ENCODE data around the gene PPP6R1.
A peak's percentile ranks its signal among the peaks of the same experiment; 100 is the strongest.

The PPP6R1 gene

GRCh38 chr19:55262359-55262758 is 3.5 kb upstream of the PPP6R1 start:
- H3K27ac ChIP-seq: no peak overlapping the region
- no peak overlapping the region for H3K4me3 ChIP-seq

- no peak overlapping the region for H3K27ac ChIP-seq
- H3K4me3 ChIP-seq: no peak overlapping the region
Measured at GRCh38 chr19:55261671-55262126, 2.9 kb upstream of the PPP6R1 start.

GRCh38 chr19:55259540-55260210 is 858 bp upstream of the PPP6R1 start:
- peak overlapping the region; percentile 55 to 91 (median 89) for H3K4me3 ChIP-seq
- H3K27ac ChIP-seq: peak overlapping the region; percentile 78 to 99 (median 94)

GRCh38 chr19:55258476-55258827 is 365 bp downstream of the PPP6R1 start:
- Histone ChIP-seq H3K4me3 (peak overlapping the region; percentile 55 to 91 (median 89)), H3K27ac (peak overlapping the region; percentile 80 to 99 (median 95))

GRCh38 chr19:55257461-55258420 is 1.1 kb downstream of the PPP6R1 start:
- Histone ChIP-seq H3K4me3 (peak overlapping the region; percentile 55 to 91 (median 89)), H3K27ac (peak overlapping the region; percentile 57 to 99 (median 94))

GRCh38 chr19:55256562-55257460 is 2.0 kb downstream of the PPP6R1 start:
- Histone ChIP-seq H3K4me3 (peak overlapping the region; percentile 55 to 91 (median 89)), H3K27ac (peak overlapping the region in 17 of 21 experiments; percentile 57 to 98 (median 94))

- peak overlapping the region in 19 of 21 experiments; percentile 64 to 98 (median 83) for H3K27ac ChIP-seq
- peak overlapping the region; percentile 12 to 89 (median 32) for H3K4me3 ChIP-seq
Measured at GRCh38 chr19:55255618-55256423, 3.0 kb downstream of the PPP6R1 start.

GRCh38 chr19:55254625-55254977 is 4.2 kb downstream of the PPP6R1 start:
- Histone ChIP-seq H3K4me3 (peak overlapping the region; percentile 12 to 89 (median 29)), H3K27ac (peak overlapping the region in 20 of 21 experiments; percentile 64 to 98 (median 83))

- peak overlapping the region; percentile 12 to 89 (median 29) for H3K4me3 ChIP-seq
- H3K27ac ChIP-seq: peak overlapping the region in 20 of 21 experiments; percentile 64 to 98 (median 83)
Measured at GRCh38 chr19:55253842-55254624, 4.8 kb downstream of the PPP6R1 start.

GRCh38 chr19:55252760-55253663 is 5.8 kb downstream of the PPP6R1 start:
- H3K27ac ChIP-seq: peak overlapping the region in 16 of 21 experiments; percentile 3 to 98 (median 86)
- H3K4me3 ChIP-seq: peak overlapping the region in 1 of 7 experiments; percentile 32

GRCh38 chr19:55251341-55252081 is 7.3 kb downstream of the PPP6R1 start:
- Histone ChIP-seq H3K27ac (peak overlapping the region in 17 of 21 experiments; percentile 3 to 91 (median 54)), H3K4me3 (no peak overlapping the region)

GRCh38 chr19:55250262-55251036 is 8.4 kb downstream of the PPP6R1 start:
- Histone ChIP-seq H3K4me3 (no peak overlapping the region), H3K27ac (peak overlapping the region in 14 of 21 experiments; percentile 3 to 91 (median 55))

GRCh38 chr19:55249841-55250240 is 9.0 kb downstream of the PPP6R1 start:
- Histone ChIP-seq H3K27ac (no peak overlapping the region), H3K4me3 (no peak overlapping the region)

GRCh38 chr19:55248704-55249103 is 10.1 kb downstream of the PPP6R1 start:
- Histone ChIP-seq H3K4me3 (no peak overlapping the region), H3K27ac (peak overlapping the region in 1 of 21 experiments; percentile 15)

- peak overlapping the region in 2 of 21 experiments; percentile 10 to 15 for H3K27ac ChIP-seq
- no peak overlapping the region for H3K4me3 ChIP-seq
Measured at GRCh38 chr19:55248166-55248675, 10.6 kb downstream of the PPP6R1 start.

Data from skin epidermis (tissue), 12 donors.